ENCODE results near the gene FES.
"Not testable (repeated sequence)": the region's sequence is repeated elsewhere in the genome, so short reads cannot be mapped to it uniquely, and the experiment has no call there.

The FES gene

DNA sequence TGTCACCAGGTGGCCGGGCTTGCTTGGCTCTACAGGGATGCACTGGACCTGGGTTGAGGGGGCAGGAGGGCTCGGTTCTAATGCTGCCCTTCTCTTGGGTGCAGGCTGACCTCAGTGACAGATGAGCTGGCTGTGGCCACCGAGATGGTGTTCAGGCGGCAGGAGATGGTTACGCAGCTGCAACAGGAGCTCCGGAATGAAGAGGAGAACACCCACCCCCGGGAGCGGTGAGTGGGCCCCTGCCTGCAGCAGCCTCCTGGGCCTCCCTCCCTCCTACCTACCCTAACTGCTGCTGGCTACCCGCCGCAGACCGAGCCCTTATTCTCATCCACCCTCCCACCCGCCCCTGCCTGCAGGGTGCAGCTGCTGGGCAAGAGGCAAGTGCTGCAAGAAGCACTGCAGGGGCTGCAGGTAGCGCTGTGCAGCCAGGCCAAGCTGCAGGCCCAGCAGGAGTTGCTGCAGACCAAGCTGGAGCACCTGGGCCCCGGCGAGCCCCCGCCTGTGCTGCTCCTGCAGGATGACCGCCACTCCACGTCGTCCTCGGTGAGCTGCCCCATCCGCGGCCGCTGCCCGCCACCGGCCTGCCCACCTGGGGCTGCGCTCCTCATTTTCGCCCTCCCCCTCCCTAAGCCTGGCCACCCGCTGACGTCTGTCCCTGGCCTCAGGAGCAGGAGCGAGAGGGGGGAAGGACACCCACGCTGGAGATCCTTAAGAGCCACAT is 5.6 kb downstream of the FES start:
- FAIRE-seq (no peak), DNase-seq (ENCODE audit: insufficient read length, low spot score) (no peak)

DNA sequence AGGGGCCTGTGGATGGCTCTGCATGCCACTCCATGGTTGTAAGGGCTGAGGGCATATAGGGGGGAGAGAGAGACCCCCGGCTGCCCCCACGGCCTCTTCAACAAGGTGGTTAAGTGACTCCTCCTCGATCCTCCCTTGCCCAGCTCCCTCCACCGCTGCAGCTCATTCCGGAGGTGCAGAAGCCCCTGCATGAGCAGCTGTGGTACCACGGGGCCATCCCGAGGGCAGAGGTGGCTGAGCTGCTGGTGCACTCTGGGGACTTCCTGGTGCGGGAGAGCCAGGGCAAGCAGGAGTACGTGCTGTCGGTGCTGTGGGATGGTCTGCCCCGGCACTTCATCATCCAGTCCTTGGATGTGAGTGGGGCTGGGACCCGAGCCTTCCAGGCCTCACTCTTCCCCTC is 6.5 kb downstream of the FES start:
- no peak for FAIRE-seq
- no peak for DNase-seq (ENCODE audit: insufficient read length, low spot score)

DNA sequence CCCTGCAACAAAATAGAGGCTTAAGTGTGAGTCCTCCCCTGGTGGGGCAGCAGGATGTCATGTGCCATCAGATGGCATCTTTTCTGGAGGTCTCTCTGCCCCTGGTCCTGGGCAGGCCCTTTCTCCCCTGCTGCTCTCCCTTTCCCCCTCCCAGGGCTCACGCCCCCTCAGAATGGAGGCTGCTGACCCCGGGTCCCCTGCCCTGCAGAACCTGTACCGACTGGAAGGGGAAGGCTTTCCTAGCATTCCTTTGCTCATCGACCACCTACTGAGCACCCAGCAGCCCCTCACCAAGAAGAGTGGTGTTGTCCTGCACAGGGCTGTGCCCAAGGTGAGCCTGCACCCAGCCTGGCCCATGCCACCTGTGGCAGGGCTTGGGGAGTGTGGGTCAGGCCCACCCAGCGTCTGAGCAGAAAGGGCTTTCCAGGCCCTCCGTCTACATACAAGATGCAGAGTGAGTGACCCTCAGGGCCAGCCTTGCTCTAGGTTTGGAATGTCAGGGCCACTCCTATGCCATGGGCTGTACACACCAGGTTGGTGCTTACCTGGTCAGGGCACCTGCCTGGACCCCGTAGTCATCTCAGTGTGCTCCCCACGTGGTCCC is 7.1 kb downstream of the FES start:
- FAIRE-seq, result no peak
- DNase-seq (ENCODE audit: insufficient read length, low spot score), result no peak

DNA sequence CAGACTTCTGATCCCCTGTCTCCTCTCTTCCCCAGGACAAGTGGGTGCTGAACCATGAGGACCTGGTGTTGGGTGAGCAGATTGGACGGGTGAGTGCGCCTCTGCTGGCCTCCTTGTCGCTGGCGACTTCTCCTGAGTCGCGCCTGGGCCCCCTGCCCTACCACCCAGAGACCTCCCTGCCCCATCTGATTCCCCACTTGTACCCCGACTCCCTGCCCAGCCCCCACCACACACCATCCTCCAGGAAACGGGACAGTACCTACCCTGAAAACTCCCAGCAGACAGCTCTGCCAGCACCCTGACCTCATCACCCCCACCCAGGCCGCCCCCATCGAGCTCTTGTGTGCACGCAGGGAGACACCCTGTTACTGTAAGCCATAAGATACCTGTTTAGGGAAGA is 7.7 kb downstream of the FES start:
- no peak for DNase-seq (ENCODE audit: insufficient read length, low spot score)

DNA sequence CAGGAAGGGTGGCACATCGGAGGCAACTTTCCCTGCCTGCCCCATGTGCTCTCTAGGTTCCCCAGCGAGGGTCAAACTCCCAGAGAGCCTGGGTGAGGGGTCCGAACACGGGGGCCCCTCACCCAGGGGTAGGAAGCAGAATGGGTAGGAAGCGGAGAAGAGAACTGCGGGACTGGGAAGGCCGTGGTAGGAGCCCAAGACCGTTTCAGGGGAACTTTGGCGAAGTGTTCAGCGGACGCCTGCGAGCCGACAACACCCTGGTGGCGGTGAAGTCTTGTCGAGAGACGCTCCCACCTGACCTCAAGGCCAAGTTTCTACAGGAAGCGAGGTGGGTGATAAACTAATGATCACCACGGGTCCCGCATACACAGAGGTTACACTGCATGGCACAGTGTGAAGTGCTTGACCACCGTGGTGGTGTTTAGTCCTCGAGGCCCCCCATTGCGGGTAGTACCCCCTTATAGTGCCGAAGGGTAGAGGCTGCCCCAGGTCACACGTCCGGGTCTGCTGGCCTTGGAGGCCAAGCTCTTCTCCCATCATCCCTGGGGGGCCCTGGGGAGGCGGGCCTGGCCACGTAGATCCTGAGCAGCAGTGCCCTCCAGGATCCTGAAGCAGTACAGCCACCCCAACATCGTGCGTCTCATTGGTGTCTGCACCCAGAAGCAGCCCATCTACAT is 8.3 kb downstream of the FES start:
- DNase-seq (ENCODE audit: insufficient read length, low spot score), result no peak
- FAIRE-seq, result no peak

More for the DNA sequence above, 7.7 kb downstream of the FES start:
- FAIRE-seq, result no peak

DNA sequence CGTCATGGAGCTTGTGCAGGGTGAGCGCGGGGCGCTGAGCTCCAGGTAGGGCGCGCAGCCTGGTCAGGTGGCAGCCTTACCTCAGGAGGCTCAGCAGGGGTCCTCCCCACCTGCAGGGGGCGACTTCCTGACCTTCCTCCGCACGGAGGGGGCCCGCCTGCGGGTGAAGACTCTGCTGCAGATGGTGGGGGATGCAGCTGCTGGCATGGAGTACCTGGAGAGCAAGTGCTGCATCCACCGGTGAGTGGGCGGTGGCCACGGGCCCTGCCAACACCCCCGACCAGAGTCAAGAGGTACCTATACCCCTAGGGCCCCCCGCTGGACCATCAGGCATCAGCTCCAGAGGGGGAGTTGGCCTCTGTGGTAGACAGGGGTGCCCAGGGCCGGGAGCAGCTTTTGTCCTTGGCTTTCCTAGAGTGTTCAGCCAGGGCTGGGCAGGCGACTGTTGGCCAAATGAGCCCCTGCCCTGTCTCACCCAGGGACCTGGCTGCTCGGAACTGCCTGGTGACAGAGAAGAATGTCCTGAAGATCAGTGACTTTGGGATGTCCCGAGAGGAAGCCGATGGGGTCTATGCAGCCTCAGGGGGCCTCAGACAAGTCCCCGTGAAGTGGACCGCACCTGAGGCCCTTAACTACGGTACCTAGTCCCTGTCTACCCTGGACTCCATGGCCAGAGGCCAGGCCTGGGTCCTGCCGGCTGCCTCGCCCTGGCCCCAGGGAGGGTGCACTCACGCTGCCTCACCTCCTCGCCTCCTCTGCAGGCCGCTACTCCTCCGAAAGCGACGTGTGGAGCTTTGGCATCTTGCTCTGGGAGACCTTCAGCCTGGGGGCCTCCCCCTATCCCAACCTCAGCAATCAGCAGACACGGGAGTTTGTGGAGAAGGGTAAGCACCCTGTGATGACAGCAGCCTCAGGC is 9.1 kb downstream of the FES start:
- DNase-seq (ENCODE audit: insufficient read length, low spot score) (no peak), FAIRE-seq (no peak)

DNA sequence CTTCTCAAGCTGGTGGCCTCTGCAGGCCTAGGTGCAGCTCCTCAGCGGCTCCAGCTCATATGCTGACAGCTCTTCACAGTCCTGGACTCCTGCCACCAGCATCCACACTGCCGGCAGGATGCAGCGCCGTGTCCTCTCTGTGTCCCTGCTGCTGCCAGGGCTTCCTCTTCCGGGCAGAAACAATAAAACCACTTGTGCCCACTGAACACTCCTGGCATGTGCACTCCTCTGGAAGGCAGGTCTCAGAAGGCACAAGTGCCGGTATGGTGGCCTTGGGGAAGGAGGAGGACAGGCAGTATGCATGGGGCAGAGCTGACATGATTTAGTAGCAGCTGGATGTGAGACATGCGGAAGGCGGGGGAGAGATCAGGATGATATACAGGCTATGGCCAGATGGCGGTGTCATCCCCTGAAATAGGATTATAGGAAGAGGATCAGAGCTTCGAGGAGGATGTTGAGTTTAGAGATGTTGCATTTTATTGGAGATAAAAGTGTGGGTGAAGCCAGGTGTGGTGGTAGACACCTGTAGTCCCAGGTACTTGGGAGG is 11.3 kb downstream of the FES start:
- DNase-seq (ENCODE audit: insufficient read length, low spot score) (no peak), FAIRE-seq (peak; percentile 55)

DNA sequence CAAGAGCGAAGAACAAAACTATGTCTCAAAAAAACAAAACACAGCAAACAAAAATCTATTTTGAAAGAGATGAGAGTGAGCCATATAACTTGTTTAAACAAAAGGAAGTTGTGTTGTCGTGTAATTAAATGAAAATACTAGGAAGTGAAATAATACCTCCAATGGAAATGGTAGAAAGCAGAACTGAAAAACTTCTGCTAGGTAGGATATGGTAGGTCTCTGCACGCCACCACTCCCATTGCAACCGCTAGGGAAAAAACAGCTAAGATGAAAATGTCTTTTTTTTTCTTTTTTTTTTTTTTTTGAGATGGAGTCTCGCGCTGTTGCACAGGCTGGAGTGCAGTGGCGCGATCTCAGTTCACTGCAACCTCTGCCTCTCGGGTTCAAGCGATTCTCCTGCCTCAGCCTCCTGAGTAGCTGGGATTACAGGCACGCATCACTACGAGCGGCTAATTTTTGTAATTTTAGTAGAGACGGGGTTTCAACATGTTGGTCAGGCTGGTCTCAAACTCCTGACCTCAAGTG is 12.9 kb downstream of the FES start:
- DNase-seq (ENCODE audit: insufficient read length, low spot score); FAIRE-seq: not testable (repeated sequence)

DNA sequence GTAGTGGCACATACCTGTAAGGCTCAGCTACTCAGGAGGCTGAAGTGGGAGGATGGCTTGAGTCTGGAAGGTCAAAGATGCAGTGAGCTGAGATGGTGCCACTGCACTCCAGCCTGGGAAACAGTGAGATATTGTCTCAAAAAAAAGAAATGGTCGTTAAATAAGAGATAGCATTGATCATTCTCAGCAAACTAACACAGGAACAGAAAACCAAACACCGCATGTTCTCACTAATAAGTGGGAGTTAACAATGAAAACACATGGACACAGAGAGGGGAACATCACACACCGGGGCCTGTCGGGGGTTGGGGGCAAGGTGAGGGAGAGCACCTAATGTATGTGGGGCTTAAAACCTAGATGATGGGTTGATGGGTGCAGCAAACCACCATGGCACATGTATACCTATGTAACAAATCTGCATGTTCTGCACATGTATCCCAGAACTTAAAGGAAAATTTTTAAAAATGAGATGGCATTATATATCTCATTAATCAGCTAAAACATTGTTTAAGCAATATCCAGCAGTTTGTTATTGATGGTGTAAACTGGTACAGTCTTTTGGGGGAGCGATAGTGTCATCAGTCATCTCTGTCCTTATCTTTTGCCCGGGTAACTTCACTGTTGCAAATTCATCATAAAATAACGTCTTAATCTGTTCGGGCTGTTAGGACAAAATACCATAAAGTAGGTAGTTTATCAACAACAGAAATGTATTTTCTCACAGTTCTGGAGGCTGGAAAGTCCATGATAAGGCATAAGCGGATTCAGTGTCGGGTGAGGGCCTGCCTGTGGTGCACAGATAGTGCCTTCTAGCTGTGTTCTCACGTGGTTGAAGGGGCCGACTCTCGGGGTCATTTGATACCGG is 17.1 kb downstream of the FES start:
- DNase-seq (ENCODE audit: insufficient read length, low spot score), result no peak
- FAIRE-seq, result no peak

DNA sequence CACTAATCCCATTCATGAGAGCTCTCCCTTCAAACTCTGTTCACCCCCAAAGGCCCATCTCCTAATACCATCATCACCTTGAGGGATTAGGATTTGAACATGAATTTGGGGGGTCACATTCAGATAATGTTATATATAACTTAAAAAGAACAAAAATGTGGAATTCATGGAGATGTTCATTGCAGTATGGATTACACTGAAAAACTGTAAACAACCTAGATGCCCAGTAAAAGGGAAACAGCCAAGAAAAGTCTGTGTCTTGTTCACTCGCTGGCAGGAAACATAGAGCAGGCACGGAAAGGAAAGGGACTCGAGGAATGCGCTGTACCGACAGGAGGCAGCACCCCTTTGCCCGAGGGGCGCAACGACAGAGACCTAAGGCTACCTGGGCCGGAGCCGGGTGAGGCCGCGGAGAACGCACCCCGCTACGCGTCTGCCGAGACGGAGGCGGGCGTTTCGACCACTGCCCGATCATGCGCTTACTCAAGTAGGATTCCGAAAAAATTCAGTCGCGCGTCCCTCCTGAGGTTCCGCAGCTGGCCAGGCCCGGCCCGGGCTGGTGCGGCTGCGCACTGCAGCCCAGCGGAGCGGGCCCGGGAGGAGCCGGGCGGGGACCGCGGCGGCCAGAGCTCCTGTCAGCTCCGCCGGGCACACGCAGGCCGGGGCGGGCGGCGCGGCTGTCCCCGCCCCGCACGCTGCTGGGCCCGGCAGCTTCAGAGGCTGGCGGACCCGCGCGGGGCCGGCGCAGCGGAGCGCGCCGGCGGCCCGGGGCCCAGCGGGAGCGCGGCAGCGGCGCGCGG is 17.9 kb downstream of the FES start:
- DNase-seq (ENCODE audit: insufficient read length, low spot score) (peak; percentile 86), FAIRE-seq (no peak)

DNA sequence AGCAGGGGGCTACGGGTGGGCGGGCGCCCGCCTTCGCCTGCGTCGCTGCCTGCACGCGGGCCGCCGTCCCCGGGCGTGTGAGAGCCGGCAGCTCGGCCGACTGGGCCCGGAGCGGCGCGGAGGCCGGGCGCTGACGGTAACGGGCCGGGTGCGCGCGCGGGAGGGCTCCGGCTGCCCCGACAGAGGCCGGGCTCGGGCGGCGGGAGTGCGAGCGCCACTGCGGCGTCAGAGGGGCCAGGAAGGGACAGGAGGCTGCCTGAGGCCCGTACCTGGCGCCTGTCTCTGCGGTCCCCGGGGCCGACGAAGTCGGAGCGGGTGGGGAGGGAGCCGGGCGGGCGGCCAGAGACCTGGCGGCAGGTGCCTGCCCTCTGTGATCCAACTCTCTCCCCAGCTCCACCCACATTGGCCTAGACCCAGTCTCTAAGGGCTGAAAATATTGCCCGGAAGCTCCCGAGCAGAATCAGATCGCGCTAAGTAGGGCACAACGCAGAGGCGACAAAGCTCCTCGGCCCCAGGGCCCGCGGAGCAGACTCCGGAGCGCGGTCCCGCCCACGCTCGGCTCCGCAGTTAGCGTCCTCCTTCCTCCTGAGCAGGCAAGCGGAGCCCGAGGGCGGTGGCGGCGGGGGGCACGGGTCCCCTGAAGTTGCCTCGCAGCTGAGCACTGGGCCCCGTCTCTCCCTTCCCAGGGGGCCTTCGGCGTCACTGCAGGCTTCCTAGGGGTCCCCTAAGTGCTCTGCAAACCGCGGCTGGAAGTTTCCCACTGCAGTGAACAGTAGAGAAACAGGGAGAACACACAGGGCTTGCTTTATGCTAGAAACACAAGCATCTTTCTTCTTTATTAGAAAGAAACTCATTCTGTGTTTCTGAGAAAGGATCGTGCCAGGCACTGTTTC is 18.8 kb downstream of the FES start, which contains the start of gene MAN2A2:
MAN2A2 (plus strand) TSS at position 463 of the 893 bp plus-strand sequence. CDS start 906 bp downstream, outside the sequence.
- DNase-seq (ENCODE audit: insufficient read length, low spot score), result peak; percentile 52
- FAIRE-seq, result no peak

DNA sequence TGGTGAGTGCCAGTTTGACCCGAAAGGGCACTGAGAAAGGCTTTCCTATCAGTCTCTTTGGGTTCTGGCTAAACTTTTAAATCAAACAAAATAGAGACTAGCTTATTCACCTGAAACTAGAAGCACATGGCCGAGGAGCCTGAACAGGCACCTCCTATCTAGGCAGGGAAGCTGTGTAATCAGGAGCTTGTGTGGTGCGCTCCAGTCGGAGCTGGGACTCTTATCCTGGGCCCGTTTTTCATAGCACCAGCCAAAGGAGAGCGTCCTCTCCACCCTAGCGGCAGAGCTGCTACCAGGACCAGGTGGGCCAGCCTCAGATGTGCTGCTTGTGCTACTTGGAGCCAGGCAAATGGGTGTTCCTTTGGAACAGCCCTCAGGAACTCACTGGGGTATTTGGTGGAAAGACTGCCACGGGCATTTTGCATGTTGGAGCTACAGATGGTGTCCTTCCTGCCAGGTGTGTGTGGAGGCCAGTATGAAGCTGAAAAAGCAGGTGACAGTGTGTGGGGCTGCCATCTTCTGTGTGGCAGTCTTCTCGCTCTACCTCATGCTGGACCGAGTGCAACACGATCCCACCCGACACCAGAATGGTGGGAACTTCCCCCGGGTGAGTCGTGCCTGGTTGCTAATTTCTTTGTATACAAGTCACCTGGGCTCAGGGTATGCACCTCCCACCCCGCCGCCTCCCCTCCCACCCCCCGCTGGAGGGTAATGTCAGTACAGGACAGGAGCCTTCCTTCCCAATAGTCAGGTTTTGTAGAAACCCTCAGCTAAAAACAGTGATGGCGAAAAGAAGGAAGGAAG is 19.6 kb downstream of the FES start:
- no peak for DNase-seq (ENCODE audit: insufficient read length, low spot score)
- FAIRE-seq, result no peak

DNA sequence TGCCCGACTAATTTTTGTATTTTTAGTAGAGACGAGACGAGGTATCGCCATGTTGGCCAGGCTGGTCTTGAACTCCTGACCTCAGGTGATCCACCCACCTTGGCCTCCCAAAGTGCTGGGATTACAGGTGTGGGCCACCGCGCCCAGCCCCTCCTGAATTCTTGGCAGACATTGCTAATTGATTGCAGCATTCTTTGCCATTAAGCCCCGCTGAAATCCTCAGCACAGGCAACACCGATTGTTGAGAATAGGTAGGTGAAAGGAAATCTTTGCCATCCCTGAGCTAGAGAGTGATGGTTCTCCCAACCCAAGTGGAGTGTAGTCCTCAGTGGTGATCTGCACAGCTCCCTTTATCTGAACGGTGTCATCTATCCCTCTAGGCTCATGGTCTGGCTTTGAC is 20.4 kb downstream of the FES start:
- no peak for DNase-seq (ENCODE audit: insufficient read length, low spot score)
- FAIRE-seq, result no peak

DNA sequence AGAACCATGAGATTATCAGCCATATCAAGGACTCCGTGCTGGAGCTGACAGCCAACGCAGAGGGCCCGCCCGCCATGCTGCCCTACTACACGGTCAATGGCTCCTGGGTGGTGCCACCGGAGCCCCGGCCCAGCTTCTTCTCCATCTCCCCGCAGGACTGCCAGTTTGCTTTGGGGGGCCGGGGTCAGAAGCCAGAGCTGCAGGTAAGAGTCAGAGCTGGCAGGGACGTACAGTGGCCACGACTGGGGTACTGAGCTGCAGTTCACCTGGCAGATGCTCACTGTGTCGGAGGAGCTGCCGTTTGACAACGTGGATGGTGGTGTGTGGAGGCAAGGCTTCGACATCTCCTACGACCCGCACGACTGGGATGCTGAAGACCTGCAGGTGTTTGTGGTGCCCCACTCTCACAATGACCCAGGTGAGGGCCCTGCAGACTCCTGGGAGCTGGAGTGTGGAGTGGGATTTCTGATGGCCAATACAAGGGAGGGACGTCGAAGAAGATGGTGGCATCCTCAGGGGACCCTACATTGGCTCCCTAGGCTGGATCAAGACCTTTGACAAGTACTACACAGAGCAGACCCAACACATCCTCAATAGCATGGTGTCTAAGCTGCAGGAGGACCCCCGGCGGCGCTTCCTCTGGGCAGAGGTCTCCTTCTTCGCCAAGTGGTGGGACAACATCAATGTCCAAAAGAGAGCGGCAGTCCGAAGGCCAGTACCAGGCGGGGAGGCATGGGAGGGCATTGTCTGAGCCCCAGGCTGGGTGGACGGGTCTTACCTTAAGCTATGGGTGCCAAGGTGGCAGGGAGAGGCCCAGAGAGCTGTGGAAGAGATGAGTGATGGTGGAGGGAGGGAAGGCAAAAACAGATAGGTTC is 21.2 kb downstream of the FES start:
- DNase-seq (ENCODE audit: insufficient read length, low spot score) (no peak), FAIRE-seq (no peak)

DNA sequence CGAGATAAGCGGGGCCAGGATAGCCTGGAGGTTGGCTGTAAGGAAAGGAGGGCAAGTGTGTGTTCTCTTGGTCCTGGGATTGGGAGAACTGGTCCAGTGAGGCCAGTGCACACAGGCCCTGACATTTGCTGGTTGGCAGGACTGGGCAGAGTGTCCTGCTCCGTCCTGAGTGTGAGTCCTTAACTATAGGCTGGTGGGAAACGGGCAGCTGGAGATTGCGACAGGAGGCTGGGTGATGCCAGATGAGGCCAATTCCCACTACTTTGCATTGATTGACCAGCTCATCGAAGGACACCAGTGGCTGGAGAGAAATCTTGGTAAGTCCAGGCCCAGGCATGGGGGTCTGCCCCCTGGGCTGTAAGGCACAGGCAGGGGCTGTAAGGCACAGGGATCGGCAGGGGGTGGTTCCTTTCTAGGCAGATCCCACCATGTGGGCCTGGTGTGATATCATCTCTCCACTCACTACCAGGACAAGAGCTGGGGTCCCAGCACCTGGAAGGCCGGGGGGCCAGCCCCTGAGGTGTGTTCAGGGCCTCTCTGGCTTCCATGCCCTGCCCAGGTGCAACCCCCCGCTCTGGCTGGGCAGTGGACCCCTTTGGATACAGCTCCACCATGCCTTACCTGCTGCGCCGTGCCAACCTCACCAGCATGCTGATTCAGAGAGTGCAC is 22.0 kb downstream of the FES start:
- FAIRE-seq (no peak), DNase-seq (ENCODE audit: insufficient read length, low spot score) (no peak)
